ENCODE measurements around the gene PTPRF.
A peak's percentile ranks its signal among the peaks of the same experiment; 100 is the strongest.
"Not testable (repeated sequence)": the region's sequence is repeated elsewhere in the genome, so short reads cannot be mapped to it uniquely, and the experiment has no call there.

The PTPRF gene

DNA sequence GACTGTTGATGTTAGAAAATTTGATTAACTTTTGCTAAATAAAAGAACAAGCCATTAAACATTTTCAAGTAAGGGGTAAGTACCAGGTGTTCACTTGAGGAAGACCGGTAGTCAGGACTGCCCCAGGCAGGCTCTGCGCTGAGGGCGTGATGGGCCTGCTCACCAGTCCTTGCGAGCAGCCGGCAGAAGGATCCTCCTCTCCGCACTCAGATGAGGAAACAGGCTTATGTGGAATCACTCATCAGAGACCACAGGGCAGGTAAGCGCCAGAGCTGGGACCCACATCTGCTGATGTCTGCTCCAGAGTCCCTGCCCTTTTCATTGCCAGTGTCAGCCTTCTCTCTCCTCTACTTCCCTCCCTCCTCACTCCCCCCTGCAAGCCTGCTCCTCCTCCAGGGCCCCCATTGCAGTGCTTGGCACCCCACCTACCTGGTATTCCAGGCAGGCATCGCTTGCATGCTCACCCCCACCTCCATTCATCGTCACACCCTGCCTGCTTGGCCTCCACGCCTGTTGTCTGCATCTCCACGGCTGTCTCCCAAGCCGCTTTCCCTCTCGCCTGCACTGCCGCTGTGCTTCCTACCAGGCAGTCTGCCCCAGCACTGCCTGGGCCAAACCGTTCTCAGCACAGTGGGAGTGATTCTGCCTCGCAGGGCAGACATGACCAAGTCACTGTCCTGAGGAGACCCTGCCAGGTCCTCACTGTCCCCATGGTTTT lies 94.5 kb downstream of the PTPRF start:
- DNase-seq (ENCODE audit: low read depth in 2 of 2): no peak

- DNase-seq (ENCODE audit: low read depth in 2 of 2): no peak
Measured at GRCh38 chr1:43632135-43632670, 101.5 kb downstream of the PTPRF start.

DNA sequence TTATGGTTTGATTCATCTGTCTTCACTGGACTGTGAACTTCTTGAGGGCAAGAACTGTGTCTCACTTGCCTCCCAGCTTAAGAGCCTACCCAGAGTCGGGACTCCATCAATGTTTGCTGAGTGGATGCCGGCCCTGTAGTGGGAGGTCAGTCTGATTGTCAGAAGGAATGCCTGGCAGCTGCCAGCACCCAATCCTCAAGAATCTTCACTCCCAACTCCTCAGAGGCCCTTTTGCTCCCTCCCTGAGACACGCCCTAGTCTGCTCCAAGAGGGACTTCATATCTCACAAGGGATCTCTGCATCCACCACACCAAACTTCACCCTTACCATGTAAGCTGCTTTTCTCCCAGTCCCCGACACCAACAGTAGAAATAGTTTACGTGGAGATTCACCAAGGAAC lies 104.0 kb downstream of the PTPRF start:
- no peak for DNase-seq (ENCODE audit: low read depth in 2 of 2)

DNA sequence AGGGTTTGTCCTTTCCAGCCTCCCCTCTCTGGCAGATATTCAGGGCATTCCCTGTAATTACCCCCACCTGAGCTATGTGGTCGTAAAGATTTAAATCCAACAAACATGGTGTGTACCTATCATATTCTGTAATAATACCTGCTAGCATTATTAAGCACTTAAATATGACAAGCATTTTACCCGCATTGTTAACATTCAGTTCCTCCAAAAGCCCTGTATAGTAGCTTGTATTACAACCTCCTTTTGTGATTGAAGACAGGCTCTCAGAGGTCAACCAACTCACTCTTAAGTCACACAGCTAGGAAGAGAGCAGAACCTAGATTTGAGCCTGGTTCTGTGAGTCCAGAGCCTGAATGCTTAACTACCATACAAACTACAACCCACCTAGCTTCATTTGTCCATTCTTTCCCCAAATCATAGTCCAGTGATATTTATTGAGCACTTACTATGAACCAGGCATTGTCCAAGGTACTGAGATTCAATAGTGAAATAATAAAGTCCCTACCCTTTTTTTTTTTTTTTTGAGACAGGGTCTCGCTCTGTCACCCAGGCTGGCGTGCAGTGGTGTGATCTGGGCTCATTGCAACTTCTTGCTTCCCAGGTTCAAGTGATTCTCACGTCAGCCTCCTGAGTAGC lies 105.4 kb downstream of the PTPRF start:
- DNase-seq (ENCODE audit: low read depth in 2 of 2): no peak

DNA sequence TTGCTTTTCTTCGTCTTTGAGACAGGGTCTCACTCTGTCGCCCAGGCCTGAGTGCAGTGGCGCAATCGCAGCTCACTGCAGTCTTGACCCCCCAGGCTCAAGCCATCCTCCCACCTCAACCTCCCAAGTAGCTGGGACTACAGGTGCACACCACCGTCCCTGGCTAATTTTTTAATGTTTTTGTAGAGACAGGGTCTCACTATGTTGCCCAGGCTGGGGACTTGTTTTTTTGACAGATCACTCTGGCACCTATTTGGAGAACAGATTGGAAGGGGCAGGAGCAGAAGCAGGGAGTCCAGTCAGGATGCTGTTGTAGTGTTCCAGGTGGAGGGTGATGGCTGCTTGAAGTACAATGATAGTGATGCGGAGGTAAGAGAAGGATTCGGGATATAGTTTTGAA lies 106.6 kb downstream of the PTPRF start:
- DNase-seq (ENCODE audit: low read depth in 2 of 2): no peak

DNA sequence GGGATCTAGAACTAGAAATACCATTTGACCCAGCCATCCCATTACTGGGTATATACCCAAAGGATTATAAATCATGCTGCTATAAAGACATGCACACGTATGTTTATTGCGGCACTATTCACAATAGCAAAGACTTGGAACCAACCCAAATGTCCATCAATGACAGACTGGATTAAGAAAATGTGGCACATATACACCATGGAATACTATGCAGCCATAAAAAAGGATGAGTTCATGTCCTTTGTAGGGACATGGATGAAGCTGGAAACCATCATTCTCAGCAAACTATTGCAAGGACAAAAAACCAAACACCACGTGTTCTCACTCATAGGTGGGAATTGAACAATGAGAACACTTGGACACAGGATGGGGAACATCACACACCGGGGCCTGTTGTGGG lies 107.7 kb downstream of the PTPRF start:
- DNase-seq (ENCODE audit: low read depth in 2 of 2): not testable (repeated sequence)

GRCh38 chr1:43639976-43640794 lies 109.5 kb downstream of the PTPRF start:
- DNase-seq (ENCODE audit: low read depth in 2 of 2): no peak

GRCh38 chr1:43644558-43644957 lies 113.9 kb downstream of the PTPRF start:
- no peak for DNase-seq (ENCODE audit: low read depth in 2 of 2)

DNA sequence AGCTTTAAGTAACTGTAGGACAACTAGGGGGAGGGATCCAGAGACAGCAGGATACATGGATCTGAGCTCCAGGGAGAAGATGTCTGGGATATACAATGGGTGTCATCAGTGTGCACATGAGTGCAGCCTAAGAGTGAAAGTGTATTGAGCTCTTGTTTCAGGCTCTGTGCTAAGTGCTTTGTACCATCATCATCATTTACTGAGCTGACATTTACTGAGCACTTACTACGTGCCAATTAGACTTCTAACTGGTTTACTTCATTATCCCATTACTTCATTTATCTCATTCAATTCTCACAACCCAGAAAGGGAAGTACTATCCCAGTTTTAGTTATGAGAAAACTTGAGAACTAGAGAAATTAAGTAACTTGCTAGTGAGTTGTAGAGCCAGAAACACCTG lies 114.8 kb downstream of the PTPRF start:
- no peak for DNase-seq (ENCODE audit: low read depth in 2 of 2)

GRCh38 chr1:43647331-43647730 lies 116.6 kb downstream of the PTPRF start:
- DNase-seq (ENCODE audit: low read depth in 2 of 2): not testable (repeated sequence)

DNA sequence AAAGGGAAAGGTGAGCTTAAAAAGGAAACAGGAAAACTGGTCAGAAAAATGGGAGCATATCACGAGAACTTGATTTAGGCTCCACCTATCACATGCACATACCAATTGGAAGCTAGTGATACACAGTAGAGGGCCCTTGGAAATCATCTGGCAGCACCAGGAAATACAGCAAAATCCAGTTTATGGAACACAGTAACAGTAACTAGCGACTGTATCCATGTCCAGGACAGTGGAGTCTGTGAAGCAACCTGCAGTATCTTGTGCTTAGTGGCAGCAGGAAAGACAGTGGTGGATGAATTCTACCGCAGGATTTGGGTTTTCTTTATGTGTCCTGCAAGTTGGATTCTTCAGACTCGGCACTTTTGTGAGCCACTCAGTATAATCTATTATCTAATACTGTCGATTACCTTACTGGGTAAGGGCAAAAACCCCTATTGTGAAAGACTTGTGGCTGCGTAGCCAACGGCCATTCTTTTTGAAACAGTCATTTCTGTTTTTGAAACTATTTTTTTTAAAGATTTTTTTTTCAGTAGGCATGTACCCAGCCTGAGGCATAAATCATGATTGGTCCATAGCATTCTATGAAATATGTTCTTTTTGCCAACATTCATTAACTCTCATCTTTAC lies 117.7 kb downstream of the PTPRF start:
- DNase-seq (ENCODE audit: low read depth in 2 of 2): no peak

DNA sequence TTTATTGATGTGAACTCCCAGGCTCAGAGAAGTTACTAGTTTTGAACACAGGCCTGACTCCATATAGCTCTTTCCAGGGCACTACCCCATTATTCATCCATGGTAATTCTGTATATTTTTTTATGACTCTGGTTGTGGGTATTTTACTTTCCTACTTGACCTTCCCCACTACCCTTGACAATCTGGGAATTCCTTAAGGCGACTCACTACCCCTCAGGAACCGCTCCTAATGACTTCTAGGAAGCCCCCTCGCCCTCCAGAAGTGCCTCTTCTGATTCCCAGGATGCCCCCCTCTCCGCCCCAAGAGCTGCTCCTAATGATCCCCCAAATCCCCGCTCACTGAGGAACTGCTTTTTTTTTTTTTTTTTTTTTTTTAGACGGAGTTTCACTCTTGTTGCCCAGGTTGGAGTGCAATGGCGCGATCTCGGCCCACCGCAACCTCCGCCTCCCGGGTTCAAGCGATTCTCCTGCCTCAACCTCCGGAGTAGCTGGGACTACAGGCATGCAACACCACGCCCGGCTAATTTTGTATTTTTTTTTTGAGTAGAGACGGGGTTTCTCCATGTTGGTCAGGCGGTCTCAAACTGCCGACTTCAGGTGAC lies 118.3 kb downstream of the PTPRF start:
- DNase-seq (ENCODE audit: low read depth in 2 of 2): no peak

- peak; percentile 82 to 87 for DNase-seq (ENCODE audit: low read depth in 2 of 2)
Measured at GRCh38 chr1:43650310-43651085, 119.8 kb downstream of the PTPRF start.

- DNase-seq (ENCODE audit: low read depth in 2 of 2): no peak
Measured at GRCh38 chr1:43651188-43651587, 120.5 kb downstream of the PTPRF start.

DNA sequence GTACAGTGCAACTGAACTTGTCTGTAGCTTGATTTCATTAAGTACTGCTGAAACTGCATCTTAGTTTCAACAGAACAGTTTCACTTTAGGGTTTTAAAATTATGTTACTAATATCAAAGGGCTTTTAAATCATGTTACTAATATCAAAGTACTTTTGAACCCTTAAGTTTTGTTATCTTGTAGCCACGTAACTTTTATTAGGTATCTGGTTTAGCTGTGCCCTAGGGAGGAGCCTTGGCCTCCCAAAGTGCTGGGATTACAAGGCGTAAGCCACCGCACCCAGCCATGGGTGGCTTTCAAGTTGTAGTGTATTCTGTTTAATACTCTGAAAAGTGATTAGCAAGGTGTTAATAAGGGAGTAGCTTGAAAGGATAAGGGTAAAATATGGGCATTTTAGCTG lies 121.2 kb downstream of the PTPRF start:
- no peak for DNase-seq (ENCODE audit: low read depth in 2 of 2)

GRCh38 chr1:43653339-43653738 lies 122.7 kb downstream of the PTPRF start:
- no peak for DNase-seq (ENCODE audit: low read depth in 2 of 2)

DNA sequence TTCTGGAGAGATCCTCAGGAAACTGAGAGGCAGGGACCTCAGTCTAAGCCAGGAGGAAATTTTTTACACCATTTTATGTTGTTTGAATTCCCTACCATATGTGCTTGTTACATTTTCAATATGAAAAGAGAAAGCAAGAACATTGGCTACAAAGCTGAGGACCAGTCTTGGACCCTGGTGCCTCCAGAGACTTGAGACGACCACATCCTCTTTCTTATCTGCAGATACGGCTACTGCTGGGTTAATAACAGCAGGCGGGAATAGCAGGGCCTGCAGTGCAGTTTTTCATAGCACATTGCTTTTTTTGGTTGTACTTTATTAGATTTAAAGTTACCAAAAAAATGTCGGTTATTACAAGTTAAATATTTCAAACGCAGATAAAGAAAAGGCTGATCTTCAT lies 123.2 kb downstream of the PTPRF start:
- DNase-seq (ENCODE audit: low read depth in 2 of 2): no peak

DNA sequence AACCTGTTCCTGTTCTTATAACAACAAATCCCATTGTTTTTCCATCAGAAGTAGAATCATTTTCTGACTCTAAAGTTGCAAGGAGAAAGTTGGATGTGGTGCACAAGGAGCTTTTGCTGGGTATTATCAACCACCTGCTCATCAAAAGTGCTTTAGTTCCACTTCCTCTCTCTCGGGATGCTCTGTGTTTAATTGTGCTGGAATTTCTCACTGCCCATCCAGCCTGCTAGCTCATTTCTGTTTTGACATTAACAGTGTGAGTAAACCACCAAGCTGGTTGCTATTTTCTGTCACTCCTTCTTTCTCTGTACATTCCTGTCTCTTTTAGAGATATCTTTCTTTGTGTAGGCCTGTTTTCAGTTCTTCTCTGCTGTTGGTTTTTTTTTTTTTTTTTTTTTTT lies 125.3 kb downstream of the PTPRF start:
- no peak for DNase-seq (ENCODE audit: low read depth in 2 of 2)

- DNase-seq (ENCODE audit: low read depth in 2 of 2): no peak
Measured at GRCh38 chr1:43659212-43660166, 128.8 kb downstream of the PTPRF start.

- DNase-seq (ENCODE audit: low read depth in 2 of 2): no peak
Measured at GRCh38 chr1:43660355-43660754, 129.7 kb downstream of the PTPRF start.
